GM12878 (cell line): ENCODE data around the gene RAPGEF4. TPM values are rescaled to one million over a fixed set of nuclear protein-coding genes. Genes with fewer than 3 reads are reported as not detected.

Source experiments
- ATAC-seq: fragments of 200-7000 bp; cut with Tn5 transposase; 3 replicates; pipeline ENCODE4 v1.9.1; 2020; ENCODE audit warnings: mild to moderate bottlenecking, moderate library complexity
- BruUV-seq: library from RNA; stranded (reverse); fragments of 400-500 nt; replicated peaks from 2 replicates; lab custom pipeline; 2021; lab: Mats Ljungman, UMichigan
- CTCF ChIA-PET: fragments of 300-600 bp; sonication (Branson Sonifier 250); formaldehyde crosslinking; extraction: SDS; loops from one replicate; lab custom pipeline; 2021; ENCODE audit warnings: inconsistent platforms; lab: Yijun Ruan, JAX
- POLR2A ChIA-PET: fragments of 350-600 bp; formaldehyde crosslinking; extraction: SDS; loops from one replicate; lab custom pipeline; 2021; ENCODE audit warnings: inconsistent platforms; lab: Charles Lee
- RAD21 ChIA-PET: fragments of 300-600 bp; sonication (Branson Sonifier 250); formaldehyde crosslinking; loops from one replicate; lab custom pipeline; 2023; ENCODE audit warnings: antibody characterized with exemption; ENCODE audit not compliant: unreplicated experiment; lab: Charles Lee
- SMC1A ChIA-PET: fragments of 300-600 bp; sonication (Branson Sonifier 250); formaldehyde crosslinking; loops from one replicate; lab custom pipeline; 2023; ENCODE audit not compliant: unreplicated experiment, uncharacterized antibody; lab: Charles Lee
- DNase-seq: peaks from one replicate; pipeline ENCODE4 v3.0.0-alpha.2; 2011; ENCODE audit warnings: low read depth, low spot score
- FAIRE-seq: peaks from 3 replicates; lab custom pipeline; 2011; peaks lifted over from hg19 to GRCh38; lab: Jason Lieb, UNC
- H2AFZ ChIP-seq: 2 replicates; pipeline ENCODE4 v1.6.0; 2011; ENCODE audit warnings: low read depth, low read length, control low read depth; ENCODE audit not compliant: control insufficient read depth
- H3K27ac ChIP-seq: 2 replicates; pipeline ENCODE4 v1.5.1; 2011; ENCODE audit warnings: control low read depth; ENCODE audit not compliant: control insufficient read depth, insufficient read depth
- H3K27me3 ChIP-seq, 2 experiments: replicated peaks in 1 of 2; 2 replicates each; pipeline versions ENCODE4 v1.6.0 to v1.6.1; 2011; ENCODE audit warnings: low read length in 1 of 2; ENCODE audit not compliant: control insufficient read depth in 2 of 2, insufficient read depth in 2 of 2
- H3K36me3 ChIP-seq, 2 experiments: 2 replicates each; pipeline ENCODE4 v1.5.1; 2011; ENCODE audit warnings: low read length in 1 of 2; ENCODE audit not compliant: control insufficient read depth in 2 of 2, insufficient read depth in 2 of 2
- H3K4me1 ChIP-seq: 2 replicates; pipeline ENCODE4 v1.6.1; 2011; ENCODE audit warnings: mild to moderate bottlenecking, low read length, moderate library complexity, mixed read lengths; ENCODE audit not compliant: control insufficient read depth, insufficient read depth
- H3K4me2 ChIP-seq: 2 replicates; pipeline ENCODE4 v1.6.0; 2011; ENCODE audit warnings: control low read depth; ENCODE audit not compliant: control insufficient read depth, insufficient read depth
- H3K4me3 ChIP-seq: fragments of 200-600 bp; sonication (generic); 2 replicates; pipeline ENCODE4 v1.5.1; 2016
- H3K79me2 ChIP-seq: 2 replicates; pipeline ENCODE4 v1.6.0; 2011; ENCODE audit warnings: low read length; ENCODE audit not compliant: control insufficient read depth, insufficient read depth
- H3K9ac ChIP-seq: 2 replicates; pipeline ENCODE4 v1.8.0; 2011; ENCODE audit warnings: low read length, control low read depth, mixed read lengths; ENCODE audit not compliant: control insufficient read depth, insufficient read depth
- H3K9me3 ChIP-seq: replicated peaks from 3 replicates; pipeline ENCODE4 v1.5.1; 2011; ENCODE audit warnings: mild to moderate bottlenecking, low read length; ENCODE audit not compliant: control insufficient read depth, insufficient read depth
- H4K20me1 ChIP-seq: 2 replicates; pipeline ENCODE4 v1.6.0; 2011; ENCODE audit not compliant: control insufficient read depth, insufficient read depth
- BRCA1 ChIP-seq: IDR thresholded peaks from 2 replicates; pipeline ENCODE4 v1.6.1; 2011; ENCODE audit warnings: low read depth, low read length, improper control_type of control experiment
- EED ChIP-seq: sonication (generic); IDR thresholded peaks from 2 replicates; pipeline ENCODE4 v1.6.1; 2016; ENCODE audit warnings: antibody characterized with exemption, low read depth
- WGBS: methylation state at CpG from one replicate; pipeline ENCODE4 v1.1.6; 2016; ENCODE audit warnings: low lambda C conversion rate; ENCODE audit not compliant: insufficient replicate concordance, insufficient coverage; ENCODE audit errors: missing lambda C conversion rate; 5-methylcytosine and 5-hydroxymethylcytosine counted together
- in situ Hi-C: fragments of 300-500 bp; cut with MboI; formaldehyde crosslinking; loops from 9 replicates; pipeline ENCODE4 v1.14.3; 2018; ENCODE audit warnings: mixed read lengths
- intact Hi-C: fragments of 100-400 bp; cut with micrococcal nuclease; formaldehyde crosslinking; loops from one replicate; pipeline ENCODE4 v1.14.2; 2022; ENCODE audit not compliant: unreplicated experiment
- polyA plus RNA-seq, 11 experiments: library from polyadenylated mRNA; depleted of rRNA in 4 of 11; unstranded in 6 of 11; stranded (reverse) in 5 of 11; fragments of >200 nt; fragmentation: Nextera tagmentation in 4 of 11; fragmentation: Illumina TruSeq in 1 of 11; extraction: Ambion mirVana in 4 of 11; extraction: Trizol in 1 of 11; gene quantifications; 1 replicate in 1 of 11; 2 replicates in 10 of 11; pipeline versions ENCODE4 v1.2.1 to v1.2.3, GENCODE V29; 2011 to 2016; ENCODE audit warnings: inconsistent platforms in 2 of 11, missing spikeins in 2 of 11, low read depth in 1 of 11
- total RNA-seq, 4 experiments: library from RNA; depleted of rRNA in 3 of 4; stranded (reverse); fragments of >200 nt in 3 of 4; fragmentation: Illumina TruSeq in 1 of 4; extraction: Trizol in 1 of 4; gene quantifications; 2 replicates each; pipeline versions ENCODE4 v1.2.1 to v1.2.3, GENCODE V29; 2013 to 2021
- TF ChIP-seq, protein P1 (sequence below): fragments of 450-650 bp; IDR thresholded peaks from 2 replicates; pipeline ENCODE4 v1.6.1; 2017; ENCODE audit warnings: borderline replicate concordance
- TF ChIP-seq, protein P2 (sequence below): fragments of 450-650 bp; formaldehyde crosslinking; IDR thresholded peaks from 2 replicates; pipeline ENCODE4 v1.5.0; 2022; ENCODE audit warnings: mild to moderate bottlenecking, missing genetic modification characterization

Gene RAPGEF4
- total and polyA plus RNA-seq, 10 of the 15 experiments (the other 5 are each of a cell fraction or from before 2014, with no cell fraction given): 0.18 TPM; not detected in 8

DNA sequence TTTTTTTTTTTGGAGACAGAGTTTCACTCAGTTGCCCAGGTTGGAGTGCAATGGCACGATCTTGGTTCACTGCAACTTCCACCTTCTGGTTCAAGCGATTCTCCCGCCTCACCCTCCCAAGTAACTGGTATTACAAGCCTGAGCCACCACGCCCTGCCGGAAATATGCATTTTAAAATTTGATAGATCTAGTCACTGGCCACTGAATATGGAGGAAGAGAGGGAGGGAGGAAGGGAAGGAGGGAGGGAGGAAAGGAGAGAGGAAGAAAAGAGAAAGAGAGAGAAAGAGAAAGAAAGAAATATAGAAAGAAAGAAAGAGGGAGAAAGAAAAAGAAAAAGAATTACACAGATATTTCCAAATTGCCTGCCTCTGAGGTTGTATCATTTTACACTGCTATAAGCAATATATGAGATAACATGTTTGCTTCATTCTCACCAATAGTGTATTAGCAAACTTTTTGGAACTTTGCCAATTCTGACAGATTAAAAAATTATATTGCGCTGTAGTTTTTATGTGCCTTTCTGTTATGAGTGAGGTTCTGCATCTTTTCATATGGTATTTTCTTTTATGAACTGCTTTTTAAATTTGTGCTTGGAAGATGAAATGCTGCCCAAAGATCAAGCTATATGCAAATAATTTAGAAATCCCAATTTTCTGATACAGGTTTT lies 178.8 kb downstream of the RAPGEF4 start (continued):
- TF ChIP-seq BRCA1: no peak
- TF ChIP-seq EED: no peak
- TF ChIP-seq, protein P1, sequence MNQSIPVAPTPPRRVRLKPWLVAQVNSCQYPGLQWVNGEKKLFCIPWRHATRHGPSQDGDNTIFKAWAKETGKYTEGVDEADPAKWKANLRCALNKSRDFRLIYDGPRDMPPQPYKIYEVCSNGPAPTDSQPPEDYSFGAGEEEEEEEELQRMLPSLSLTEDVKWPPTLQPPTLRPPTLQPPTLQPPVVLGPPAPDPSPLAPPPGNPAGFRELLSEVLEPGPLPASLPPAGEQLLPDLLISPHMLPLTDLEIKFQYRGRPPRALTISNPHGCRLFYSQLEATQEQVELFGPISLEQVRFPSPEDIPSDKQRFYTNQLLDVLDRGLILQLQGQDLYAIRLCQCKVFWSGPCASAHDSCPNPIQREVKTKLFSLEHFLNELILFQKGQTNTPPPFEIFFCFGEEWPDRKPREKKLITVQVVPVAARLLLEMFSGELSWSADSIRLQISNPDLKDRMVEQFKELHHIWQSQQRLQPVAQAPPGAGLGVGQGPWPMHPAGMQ: no peak

- no TSS peak for BruUV-seq
- DNase-seq (no peak), FAIRE-seq (no peak), ATAC-seq (no peak)
- 37% methylated on average over 3 of the region's 3 CpGs for WGBS
- intact Hi-C loops: no loop called here
- peaks cover 10% of the 10 kb centered on the region for H3K4me1 ChIP-seq
- in situ Hi-C loops: no loop called here
- no peak overlapping the region for H3K4me3 ChIP-seq
- ChIA-PET SMC1A (no interaction called here), POLR2A (no interaction called here), CTCF (interaction anchor here (4.0 kb wide), 1 partner anchor 13 kb away, joined by 20 read pairs; no protein-coding TSS in a partner anchor), RAD21 (no interaction called here)
- no peak overlapping the region for H3K27ac ChIP-seq
- no peaks in the 10 kb centered on the region for H4K20me1 ChIP-seq
- no peak overlapping the region for H2AFZ ChIP-seq
- H3K4me2 ChIP-seq: no peak overlapping the region
- H3K9ac ChIP-seq: no peak overlapping the region
- no peaks in the 10 kb centered on the region for H3K9me3 ChIP-seq
- no peaks in the 10 kb centered on the region for H3K79me2 ChIP-seq
- no peaks in the 10 kb centered on the region for H3K27me3 ChIP-seq
- no peaks in the 10 kb centered on the region for H3K36me3 ChIP-seq
- TF ChIP-seq, protein P2, sequence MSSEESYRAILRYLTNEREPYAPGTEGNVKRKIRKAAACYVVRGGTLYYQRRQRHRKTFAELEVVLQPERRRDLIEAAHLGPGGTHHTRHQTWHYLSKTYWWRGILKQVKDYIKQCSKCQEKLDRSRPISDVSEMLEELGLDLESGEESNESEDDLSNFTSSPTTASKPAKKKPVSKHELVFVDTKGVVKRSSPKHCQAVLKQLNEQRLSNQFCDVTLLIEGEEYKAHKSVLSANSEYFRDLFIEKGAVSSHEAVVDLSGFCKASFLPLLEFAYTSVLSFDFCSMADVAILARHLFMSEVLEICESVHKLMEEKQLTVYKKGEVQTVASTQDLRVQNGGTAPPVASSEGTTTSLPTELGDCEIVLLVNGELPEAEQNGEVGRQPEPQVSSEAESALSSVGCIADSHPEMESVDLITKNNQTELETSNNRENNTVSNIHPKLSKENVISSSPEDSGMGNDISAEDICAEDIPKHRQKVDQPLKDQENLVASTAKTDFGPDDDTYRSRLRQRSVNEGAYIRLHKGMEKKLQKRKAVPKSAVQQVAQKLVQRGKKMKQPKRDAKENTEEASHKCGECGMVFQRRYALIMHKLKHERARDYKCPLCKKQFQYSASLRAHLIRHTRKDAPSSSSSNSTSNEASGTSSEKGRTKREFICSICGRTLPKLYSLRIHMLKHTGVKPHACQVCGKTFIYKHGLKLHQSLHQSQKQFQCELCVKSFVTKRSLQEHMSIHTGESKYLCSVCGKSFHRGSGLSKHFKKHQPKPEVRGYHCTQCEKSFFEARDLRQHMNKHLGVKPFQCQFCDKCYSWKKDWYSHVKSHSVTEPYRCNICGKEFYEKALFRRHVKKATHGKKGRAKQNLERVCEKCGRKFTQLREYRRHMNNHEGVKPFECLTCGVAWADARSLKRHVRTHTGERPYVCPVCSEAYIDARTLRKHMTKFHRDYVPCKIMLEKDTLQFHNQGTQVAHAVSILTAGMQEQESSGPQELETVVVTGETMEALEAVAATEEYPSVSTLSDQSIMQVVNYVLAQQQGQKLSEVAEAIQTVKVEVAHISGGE (CRISPR knock-in tag): no peak
- no peak for TF ChIP-seq BRCA1
These were observed 182.1 kb downstream of the RAPGEF4 start for GRCh38 chr2:172917716-172918115.
